Measurements from ENCODE around the gene USP40. TPM values are rescaled to one million over a fixed set of nuclear protein-coding genes. Genes with fewer than 3 reads are reported as not detected.

Gene USP40
- total RNA-seq, 1 donor from 2014 or later, result 20.0 TPM

- H3K4me1 ChIP-seq, result peaks cover 11% of the 10 kb centered on the region
- peaks cover 97% of the 10 kb centered on the region for H3K36me3 ChIP-seq
- no peak overlapping the region for H3K4me3 ChIP-seq
- TF ChIP-seq, protein P1, sequence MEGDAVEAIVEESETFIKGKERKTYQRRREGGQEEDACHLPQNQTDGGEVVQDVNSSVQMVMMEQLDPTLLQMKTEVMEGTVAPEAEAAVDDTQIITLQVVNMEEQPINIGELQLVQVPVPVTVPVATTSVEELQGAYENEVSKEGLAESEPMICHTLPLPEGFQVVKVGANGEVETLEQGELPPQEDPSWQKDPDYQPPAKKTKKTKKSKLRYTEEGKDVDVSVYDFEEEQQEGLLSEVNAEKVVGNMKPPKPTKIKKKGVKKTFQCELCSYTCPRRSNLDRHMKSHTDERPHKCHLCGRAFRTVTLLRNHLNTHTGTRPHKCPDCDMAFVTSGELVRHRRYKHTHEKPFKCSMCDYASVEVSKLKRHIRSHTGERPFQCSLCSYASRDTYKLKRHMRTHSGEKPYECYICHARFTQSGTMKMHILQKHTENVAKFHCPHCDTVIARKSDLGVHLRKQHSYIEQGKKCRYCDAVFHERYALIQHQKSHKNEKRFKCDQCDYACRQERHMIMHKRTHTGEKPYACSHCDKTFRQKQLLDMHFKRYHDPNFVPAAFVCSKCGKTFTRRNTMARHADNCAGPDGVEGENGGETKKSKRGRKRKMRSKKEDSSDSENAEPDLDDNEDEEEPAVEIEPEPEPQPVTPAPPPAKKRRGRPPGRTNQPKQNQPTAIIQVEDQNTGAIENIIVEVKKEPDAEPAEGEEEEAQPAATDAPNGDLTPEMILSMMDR (IDR thresholded peaks at IDR 0.05; ENCODE audit: borderline replicate concordance), result no peak
- no peak for DNase-seq
- intact Hi-C loops (cut with micrococcal nuclease), result no loop called here
- H3K27ac ChIP-seq (replicated peaks), result no peak overlapping the region
- no peaks in the 10 kb centered on the region for H3K27me3 ChIP-seq (ENCODE audit: low read depth)
- H3K9me3 ChIP-seq (replicated peaks), result no peaks in the 10 kb centered on the region
Measured at GRCh38 chr2:233462826-233463470, 103.6 kb downstream of the USP40 start.

GRCh38 chr2:233462202-233462785 lies 104.3 kb downstream of the USP40 start:
- no peak for DNase-seq

DNA sequence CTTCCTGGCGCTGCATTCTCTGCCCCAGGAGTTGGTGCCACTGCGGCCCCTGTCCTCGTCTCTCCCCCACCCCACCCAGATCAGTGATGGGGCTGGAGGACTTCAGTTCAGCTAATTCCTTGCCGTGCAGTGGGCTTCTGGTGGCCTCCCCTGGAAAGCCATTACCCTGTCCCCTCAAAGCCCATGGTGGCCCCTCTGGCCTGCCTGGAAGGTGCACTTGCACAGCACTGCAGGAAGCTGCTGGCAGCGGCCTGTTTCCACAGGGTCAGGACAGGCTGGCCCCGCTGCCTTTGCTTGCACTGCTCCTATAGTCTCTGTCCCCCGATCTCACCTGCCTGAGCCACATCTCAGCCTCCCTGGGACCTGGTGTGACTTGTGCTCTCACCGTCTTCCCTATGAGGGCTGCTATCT lies 105.1 kb downstream of the USP40 start:
- Histone ChIP-seq H3K4me3 (no peak overlapping the region), H3K4me1 (peaks cover 11% of the 10 kb centered on the region), H3K9me3 (replicated peaks) (no peaks in the 10 kb centered on the region), H3K27me3 (ENCODE audit: low read depth) (no peaks in the 10 kb centered on the region), H3K27ac (replicated peaks) (no peak overlapping the region), H3K36me3 (peaks cover 97% of the 10 kb centered on the region)
- DNase-seq, result no peak
- intact Hi-C loops (cut with micrococcal nuclease), result no loop called here
- TF ChIP-seq, protein P1 (IDR thresholded peaks at IDR 0.05; ENCODE audit: borderline replicate concordance), result no peak

More at GRCh38 chr2:233462202-233462785, 104.3 kb downstream of the USP40 start:
- Histone ChIP-seq H3K4me1 (peaks cover 11% of the 10 kb centered on the region), H3K9me3 (replicated peaks) (no peaks in the 10 kb centered on the region), H3K27me3 (ENCODE audit: low read depth) (no peaks in the 10 kb centered on the region), H3K4me3 (no peak overlapping the region), H3K27ac (replicated peaks) (no peak overlapping the region), H3K36me3 (peaks cover 97% of the 10 kb centered on the region)
- TF ChIP-seq, protein P1 (IDR thresholded peaks at IDR 0.05; ENCODE audit: borderline replicate concordance), result no peak
- intact Hi-C loops (cut with micrococcal nuclease), result no loop called here

- Histone ChIP-seq H3K9me3 (replicated peaks) (no peaks in the 10 kb centered on the region), H3K4me1 (peaks cover 11% of the 10 kb centered on the region), H3K27ac (replicated peaks) (no peak overlapping the region), H3K36me3 (peaks cover 97% of the 10 kb centered on the region), H3K27me3 (ENCODE audit: low read depth) (no peaks in the 10 kb centered on the region), H3K4me3 (no peak overlapping the region)
- DNase-seq, result no peak
- intact Hi-C loops (cut with micrococcal nuclease), result no loop called here
- TF ChIP-seq, protein P1 (IDR thresholded peaks at IDR 0.05; ENCODE audit: borderline replicate concordance), result no peak
Measured at GRCh38 chr2:233460726-233461441, 105.7 kb downstream of the USP40 start.

DNA sequence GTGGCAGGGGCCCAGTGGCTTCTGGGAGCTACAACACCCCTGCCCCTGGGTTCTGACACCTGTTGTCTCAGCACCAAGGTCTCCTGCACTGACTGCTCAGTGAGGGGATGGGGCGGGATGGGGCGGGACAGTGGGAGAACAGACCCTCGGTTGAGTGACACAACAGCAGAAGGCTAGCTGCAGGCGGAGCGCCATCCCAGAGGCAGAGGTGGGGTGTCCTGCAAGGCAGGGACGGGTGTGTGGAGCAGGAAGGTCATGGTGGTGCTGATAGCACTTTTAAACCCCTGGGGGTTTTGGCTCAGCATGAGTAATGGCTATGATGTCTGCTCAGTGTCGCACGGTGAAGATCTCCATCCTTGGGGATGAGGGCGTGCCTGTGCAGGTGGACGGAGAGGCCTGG lies 107.2 kb downstream of the USP40 start:
- DNase-seq, result no peak
- no peak overlapping the region for H3K4me3 ChIP-seq
- H3K36me3 ChIP-seq, result peaks cover 97% of the 10 kb centered on the region
- intact Hi-C loops (cut with micrococcal nuclease), result no loop called here
- no peaks in the 10 kb centered on the region for H3K9me3 ChIP-seq (replicated peaks)
- H3K27ac ChIP-seq (replicated peaks), result no peak overlapping the region
- peaks cover 11% of the 10 kb centered on the region for H3K4me1 ChIP-seq
- no peaks in the 10 kb centered on the region for H3K27me3 ChIP-seq (ENCODE audit: low read depth)
- TF ChIP-seq, protein P1 (IDR thresholded peaks at IDR 0.05; ENCODE audit: borderline replicate concordance), result no peak
